Keratinocyte (primary cell): Measurements from ENCODE around the gene NDUFS6. TPM values are rescaled to one million over a fixed set of nuclear protein-coding genes. Genes with fewer than 3 reads are reported as not detected.

Source experiments
- DNase-seq: peaks from one replicate; pipeline ENCODE4 v3.0.0-alpha.2; 2011; ENCODE audit warnings: low read depth, missing footprints, low spot score
- FAIRE-seq: peaks from 2 replicates; lab custom pipeline; 2011; peaks lifted over from hg19 to GRCh38; lab: Jason Lieb, UNC
- H2AFZ ChIP-seq: 2 replicates; pipeline ENCODE4 v1.6.0; 2012; ENCODE audit warnings: low read length, control low read depth, inconsistent platforms; ENCODE audit not compliant: control insufficient read depth
- H3K27ac ChIP-seq: 2 replicates; pipeline ENCODE4 v1.5.1; 2011; ENCODE audit warnings: low read length; ENCODE audit not compliant: control insufficient read depth, insufficient read depth
- H3K27me3 ChIP-seq: 3 replicates; pipeline ENCODE4 v1.6.0; 2011; ENCODE audit warnings: low read length; ENCODE audit not compliant: control insufficient read depth, insufficient read depth; ENCODE audit errors: extremely low read depth
- H3K36me3 ChIP-seq, 2 experiments: 2 replicates in 1 of 2; 3 replicates in 1 of 2; pipeline ENCODE4 v1.5.1; 2011; ENCODE audit warnings: low read length in 2 of 2, mild to moderate bottlenecking in 1 of 2; ENCODE audit not compliant: control insufficient read depth in 2 of 2, insufficient read depth in 2 of 2; ENCODE audit errors: extremely low read depth in 1 of 2
- H3K4me1 ChIP-seq: 3 replicates; pipeline ENCODE4 v1.5.1; 2011; ENCODE audit warnings: low read length; ENCODE audit not compliant: control insufficient read depth, insufficient read depth; ENCODE audit errors: extremely low read depth
- H3K4me2 ChIP-seq: 3 replicates; pipeline ENCODE4 v1.6.0; 2011; ENCODE audit warnings: low read depth, low read length; ENCODE audit not compliant: control insufficient read depth, insufficient read depth; ENCODE audit errors: extremely low read depth
- H3K4me3 ChIP-seq, 3 experiments: fragments of 200-600 bp in 1 of 3; sonication (generic) in 1 of 3; 2 replicates in 2 of 3; 3 replicates in 1 of 3; pipeline ENCODE4 v1.5.1; 2011 to 2016; ENCODE audit warnings: low read length in 3 of 3, mild to moderate bottlenecking in 3 of 3, control low read depth in 2 of 3, inconsistent platforms in 1 of 3, low read depth in 1 of 3, mixed read lengths in 1 of 3, mixed run types in 1 of 3, moderate library complexity in 1 of 3; ENCODE audit not compliant: control insufficient read depth in 2 of 3, insufficient read depth in 2 of 3; ENCODE audit errors: extremely low read depth in 1 of 3
- H3K79me2 ChIP-seq: 2 replicates; pipeline ENCODE4 v1.6.0; 2012; ENCODE audit warnings: low read length; ENCODE audit not compliant: control insufficient read depth, insufficient read depth
- H3K9ac ChIP-seq: 3 replicates; pipeline ENCODE4 v1.6.0; 2011; ENCODE audit warnings: low read length; ENCODE audit not compliant: control insufficient read depth, insufficient read depth; ENCODE audit errors: extremely low read depth
- H3K9me1 ChIP-seq: 3 replicates; pipeline ENCODE4 v1.6.0; 2011; ENCODE audit warnings: low read length; ENCODE audit not compliant: control insufficient read depth, insufficient read depth; ENCODE audit errors: extremely low read depth
- H3K9me3 ChIP-seq: 2 replicates; pipeline ENCODE4 v1.5.1; 2012; ENCODE audit warnings: low read depth, low read length; ENCODE audit not compliant: control insufficient read depth
- H4K20me1 ChIP-seq: 3 replicates; pipeline ENCODE4 v1.6.0; 2011; ENCODE audit warnings: low read length; ENCODE audit not compliant: control insufficient read depth, insufficient read depth; ENCODE audit errors: extremely low read depth
- CTCF ChIP-seq, 3 experiments: IDR thresholded peaks in 1 of 3; conservative IDR thresholded peaks in 1 of 3; optimal IDR thresholded peaks in 1 of 3; 2 replicates in 2 of 3; 3 replicates in 1 of 3; pipeline versions ENCODE3 to v1.5.1; 2011; ENCODE audit warnings: low read length in 3 of 3, mild to moderate bottlenecking in 3 of 3, moderate library complexity in 2 of 3, control low read depth in 1 of 3, inconsistent platforms in 1 of 3; ENCODE audit not compliant: insufficient read depth in 2 of 3; ENCODE audit errors: extremely low read depth in 1 of 3
- EZH2 ChIP-seq: IDR thresholded peaks from one replicate; pipeline ENCODE4 v1.6.1; 2012; ENCODE audit warnings: inconsistent platforms, mild to moderate bottlenecking, low read length, moderate library complexity
- dilution Hi-C: fragments of 300-500 bp; cut with MboI; formaldehyde crosslinking; loops from one replicate; pipeline ENCODE4 v1.7.0; 2020; ENCODE audit warnings: low sequenced_read_pairs; ENCODE audit not compliant: extremely low pct_ligation_motif_present
- polyA plus RNA-seq, 5 experiments: library from polyadenylated mRNA; depleted of rRNA in 3 of 5; stranded (reverse) in 3 of 5; stranded (forward) in 1 of 5; unstranded in 1 of 5; fragments of >200 nt; gene quantifications; 1 replicate in 1 of 5; 2 replicates in 3 of 5; 3 replicates in 1 of 5; pipeline versions ENCODE4 v1.2.1 to v1.2.3, GENCODE V29; 2011 to 2012; ENCODE audit warnings: missing spikeins in 2 of 5, low read depth in 1 of 5, low replicate concordance in 1 of 5

The NDUFS6 gene
- polyA plus RNA-seq, 1 donor (not counting 4 experiments of a cell fraction or from before 2014, with no cell fraction given): 66.3 TPM

GRCh38 chr5:1796371-1797102 is 4.7 kb upstream of the NDUFS6 start:
- TF ChIP-seq EZH2: no peak
- no peak for TF ChIP-seq CTCF (optimal IDR thresholded peaks at IDR 0.05 in 1 of 3, IDR thresholded peaks at IDR 0.05 in 1 of 3, conservative IDR thresholded peaks at IDR 0.05 in 1 of 3; ENCODE audit: extremely low read depth in 1 of 3, insufficient read depth in 2 of 3, low read length in 3 of 3)

GRCh38 chr5:1797103-1797800 is 4.0 kb upstream of the NDUFS6 start:
- Histone ChIP-seq H3K9me1 (no peaks in the 10 kb centered on the region), H3K27me3 (no peaks in the 10 kb centered on the region), H3K9me3 (no peaks in the 10 kb centered on the region), H4K20me1 (no peaks in the 10 kb centered on the region), H3K36me3 (peaks cover 16 to 19% of the 10 kb centered on the region in 2 experiments), H3K9ac (no peak overlapping the region), H3K4me1 (peaks cover 22% of the 10 kb centered on the region), H3K4me3 (no peak overlapping the region), H3K79me2 (peaks cover 55% of the 10 kb centered on the region), H2AFZ (no peak overlapping the region), H3K4me2 (no peak overlapping the region), H3K27ac (no peak overlapping the region)
- TF ChIP-seq EZH2 (no peak), CTCF (optimal IDR thresholded peaks at IDR 0.05 in 1 of 3, IDR thresholded peaks at IDR 0.05 in 1 of 3, conservative IDR thresholded peaks at IDR 0.05 in 1 of 3; ENCODE audit: extremely low read depth in 1 of 3, insufficient read depth in 2 of 3, low read length in 3 of 3) (no peak)
- FAIRE-seq (no peak), DNase-seq (no peak)
- dilution Hi-C loops: no loop called here

More at GRCh38 chr5:1796371-1797102, 4.7 kb upstream of the NDUFS6 start:
- Histone ChIP-seq H3K4me1 (peaks cover 22% of the 10 kb centered on the region), H3K9ac (no peak overlapping the region), H3K4me3 (no peak overlapping the region), H3K27ac (no peak overlapping the region), H3K9me1 (no peaks in the 10 kb centered on the region), H3K27me3 (no peaks in the 10 kb centered on the region), H2AFZ (no peak overlapping the region), H3K9me3 (no peaks in the 10 kb centered on the region), H4K20me1 (no peaks in the 10 kb centered on the region), H3K4me2 (no peak overlapping the region), H3K79me2 (peaks cover 48% of the 10 kb centered on the region), H3K36me3 (peaks cover 16 to 19% of the 10 kb centered on the region in 2 experiments)
- dilution Hi-C loops: no loop called here
- DNase-seq (no peak), FAIRE-seq (no peak)
